GM18907 (cell line): Measurements from ENCODE around the gene STX16.

Experiments used
- ATAC-seq: cut with Tn5 transposase; IDR thresholded peaks from one replicate; pipeline ENCODE4 v1.9.1; 2021; ENCODE audit warnings: mild to moderate bottlenecking, moderate library complexity; ENCODE audit not compliant: unreplicated experiment

Gene STX16

DNA sequence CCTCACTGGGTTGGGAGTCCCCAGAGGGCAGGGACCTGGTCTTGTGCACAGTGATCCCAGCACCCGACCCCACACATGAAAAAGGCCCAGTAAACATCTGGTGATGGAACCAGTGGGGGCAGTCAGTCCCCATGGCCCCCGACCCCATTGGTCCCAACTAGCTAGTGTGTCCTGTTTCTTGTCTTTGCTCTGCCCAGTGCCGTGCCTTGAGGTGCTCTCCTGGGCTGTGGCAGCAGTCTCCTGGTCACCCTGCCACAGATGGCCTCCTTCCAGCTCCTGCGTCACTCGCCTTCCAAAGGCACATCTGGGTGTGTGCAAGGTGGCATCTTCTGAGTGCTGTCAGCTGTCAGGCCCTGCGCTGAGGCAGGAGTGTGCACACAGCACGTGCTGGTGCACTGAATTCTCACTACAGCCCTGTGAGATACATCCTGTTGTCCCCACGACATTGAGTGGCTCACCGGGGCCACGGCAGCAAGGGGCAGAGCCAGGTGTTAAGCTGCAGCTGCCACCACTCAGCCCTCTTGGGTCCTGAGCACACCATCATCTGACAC is 45.4 kb downstream of the STX16 start:
- ATAC-seq, result no peak

DNA sequence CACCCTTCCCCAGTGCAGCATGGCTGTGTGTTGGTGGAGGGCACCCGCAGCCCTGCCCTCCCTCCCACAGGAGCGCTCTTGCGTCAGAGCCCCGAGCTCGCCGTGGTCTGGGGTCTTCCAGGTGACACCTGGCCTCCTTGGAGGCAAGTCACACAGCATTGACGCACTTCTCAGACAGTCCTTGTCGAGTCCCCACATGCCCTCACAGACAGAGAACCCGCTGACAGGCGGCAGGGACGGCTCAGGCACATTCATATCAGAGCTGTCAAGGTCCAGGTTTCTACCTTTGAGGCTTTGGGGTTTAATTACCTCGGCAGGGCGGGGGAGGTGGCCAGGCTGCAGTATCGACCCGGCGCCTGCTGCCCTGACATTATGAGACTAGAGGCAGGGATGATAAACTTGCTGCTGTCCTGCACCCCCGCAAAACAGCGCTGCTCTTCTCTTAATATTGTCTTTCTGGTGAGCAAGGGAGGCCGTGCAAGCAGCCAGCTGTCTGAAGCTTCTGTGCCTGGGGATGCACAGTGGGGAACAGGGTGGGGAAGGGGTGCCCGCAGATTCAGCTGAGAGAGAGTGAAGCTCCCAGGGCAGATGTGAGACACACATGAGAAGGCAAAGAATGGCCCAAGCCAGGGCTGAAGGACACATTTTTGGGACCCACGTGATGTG is 46.3 kb downstream of the STX16 start:
- ATAC-seq, result no peak

DNA sequence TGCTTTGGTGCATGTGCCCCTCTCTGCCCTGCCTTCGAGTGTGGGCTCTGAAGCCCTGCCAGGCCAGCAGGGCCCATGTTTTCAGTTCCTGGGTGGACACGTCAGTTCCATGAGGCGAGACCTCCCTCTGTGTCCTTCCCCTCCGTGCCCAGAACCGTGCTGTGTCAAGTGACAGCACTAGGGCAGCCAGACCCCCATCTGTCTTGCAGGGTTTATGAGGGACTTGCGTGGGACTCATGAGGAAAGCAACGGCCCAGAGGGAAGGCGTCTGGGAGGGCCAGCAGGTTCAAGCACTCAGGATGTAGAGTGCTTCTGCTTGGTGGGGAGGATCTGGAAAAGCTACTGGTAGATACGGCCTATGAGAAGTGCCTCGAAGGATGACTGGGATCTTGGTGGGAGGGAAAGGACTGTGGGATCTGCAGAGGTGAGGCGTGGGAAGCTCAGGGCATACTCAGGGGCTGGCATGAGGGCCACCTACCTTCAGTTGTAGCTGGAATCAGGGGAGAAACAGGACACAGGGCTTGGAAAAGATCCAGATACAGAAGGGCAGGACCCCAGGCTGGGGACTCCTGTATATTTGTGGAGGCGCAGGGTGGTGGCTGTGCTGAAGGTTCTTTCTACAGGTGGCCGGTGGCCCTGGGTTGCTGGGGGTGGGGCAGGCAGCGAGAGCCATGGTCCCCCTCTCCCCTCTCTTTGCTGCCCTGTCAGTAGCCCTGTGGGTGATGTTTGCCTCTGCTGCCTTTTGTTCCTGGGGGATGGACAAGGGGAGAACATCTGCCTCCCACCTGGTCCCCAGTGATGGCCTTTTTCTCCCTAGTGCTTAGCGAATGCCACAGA is 47.0 kb downstream of the STX16 start:
- ATAC-seq, result no peak

DNA sequence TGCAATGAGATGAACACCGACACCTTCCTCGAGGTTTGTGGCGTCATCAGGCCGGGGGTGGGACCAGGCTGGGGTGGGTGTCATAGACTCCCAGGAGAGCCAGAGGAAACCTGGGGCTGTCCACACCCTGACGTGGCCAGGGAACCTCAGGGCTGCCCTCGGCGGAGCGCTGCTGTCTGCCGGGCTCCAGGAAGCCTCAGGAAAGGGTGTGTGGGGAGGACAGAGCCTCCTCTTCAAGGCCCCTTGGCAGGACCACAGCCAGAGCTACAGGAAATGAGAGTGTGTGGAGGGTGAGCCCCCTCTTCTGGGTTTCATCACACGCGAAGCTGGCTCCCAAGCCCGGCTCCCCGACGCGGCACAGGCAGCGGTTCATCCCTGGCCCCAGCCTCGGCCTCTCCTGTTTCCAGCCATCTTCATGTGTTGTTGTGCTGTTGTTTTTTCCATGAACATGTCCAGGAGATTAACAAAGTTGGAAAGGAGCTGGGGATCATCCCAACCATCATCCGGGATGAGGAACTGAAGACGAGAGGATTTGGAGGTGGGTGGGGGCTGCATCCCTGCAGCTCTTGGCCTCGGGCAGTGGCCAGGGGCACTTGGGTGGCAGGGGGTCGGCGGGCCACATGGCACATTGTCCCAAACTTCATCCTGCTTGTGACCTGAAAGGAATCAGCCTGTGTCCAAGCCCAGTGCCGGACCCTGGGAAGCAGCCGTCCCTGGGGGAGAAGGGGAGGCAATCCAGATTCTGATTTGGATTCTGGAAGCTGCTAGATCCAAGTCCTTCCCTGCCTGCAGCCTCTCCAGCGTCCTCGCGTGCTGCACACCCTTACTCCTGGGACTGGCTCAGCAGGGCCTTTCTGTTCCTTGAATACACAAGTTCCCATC is 47.9 kb downstream of the STX16 start:
- no peak for ATAC-seq

- no peak for ATAC-seq
These were observed 48.6 kb downstream of the STX16 start for GRCh38 chr20:58699623-58700107.

GRCh38 chr20:58700121-58700821 is 49.2 kb downstream of the STX16 start:
- ATAC-seq, result no peak

GRCh38 chr20:58700823-58701222 is 49.7 kb downstream of the STX16 start:
- ATAC-seq, result no peak

DNA sequence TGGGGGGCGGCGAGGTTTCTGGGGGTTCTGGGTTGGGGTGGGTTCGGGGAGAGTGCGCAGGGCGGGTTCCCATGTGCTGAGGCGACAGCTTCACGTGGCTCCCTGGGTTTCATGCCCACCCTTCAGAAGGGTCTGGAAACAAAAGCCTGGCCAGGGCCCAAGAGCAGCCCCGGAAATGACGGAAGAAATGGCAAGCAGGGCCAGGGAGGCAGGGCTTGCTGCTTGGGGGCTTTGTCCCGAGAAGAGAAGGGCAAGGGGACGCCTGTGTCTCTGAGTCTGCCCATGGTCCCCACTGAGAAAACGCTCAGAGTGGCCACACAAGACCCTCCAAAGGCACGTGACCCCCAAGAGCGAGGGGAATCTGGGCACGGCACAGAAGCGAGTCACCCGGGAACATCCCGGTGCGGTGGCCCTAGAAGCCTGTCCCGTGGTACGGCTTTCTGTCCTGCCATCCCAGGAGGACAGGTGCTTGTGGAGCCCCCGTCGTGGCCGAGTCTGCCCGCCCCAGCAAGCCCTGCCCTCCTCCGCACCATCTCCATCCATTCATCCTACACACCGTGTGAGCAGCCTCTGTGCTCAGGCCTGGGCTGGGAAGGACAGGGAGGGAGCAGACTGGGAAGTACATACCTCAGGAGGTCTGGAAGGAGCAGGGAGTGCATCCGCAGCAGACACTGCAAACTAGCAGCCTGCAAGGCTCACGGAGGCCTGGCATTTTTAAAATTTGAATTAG is 50.5 kb downstream of the STX16 start:
- no peak for ATAC-seq

DNA sequence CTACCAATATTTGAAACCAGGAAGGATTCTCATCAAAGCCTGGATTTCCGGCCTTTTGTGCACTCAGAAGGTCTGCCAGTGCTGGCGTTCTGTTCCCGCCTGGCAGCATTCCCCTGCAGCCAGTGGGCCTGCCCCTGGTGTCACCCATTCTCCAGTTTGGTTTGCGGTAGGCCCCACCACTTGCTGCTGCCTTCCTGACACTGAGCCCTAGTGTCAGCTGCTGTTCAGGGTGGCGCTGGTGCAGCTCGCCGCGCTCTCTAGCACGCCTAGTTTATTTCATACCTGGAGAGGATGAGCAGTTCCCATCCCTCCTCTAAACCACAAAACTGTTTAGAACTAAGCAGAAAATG is 51.1 kb downstream of the STX16 start:
- ATAC-seq, result no peak

DNA sequence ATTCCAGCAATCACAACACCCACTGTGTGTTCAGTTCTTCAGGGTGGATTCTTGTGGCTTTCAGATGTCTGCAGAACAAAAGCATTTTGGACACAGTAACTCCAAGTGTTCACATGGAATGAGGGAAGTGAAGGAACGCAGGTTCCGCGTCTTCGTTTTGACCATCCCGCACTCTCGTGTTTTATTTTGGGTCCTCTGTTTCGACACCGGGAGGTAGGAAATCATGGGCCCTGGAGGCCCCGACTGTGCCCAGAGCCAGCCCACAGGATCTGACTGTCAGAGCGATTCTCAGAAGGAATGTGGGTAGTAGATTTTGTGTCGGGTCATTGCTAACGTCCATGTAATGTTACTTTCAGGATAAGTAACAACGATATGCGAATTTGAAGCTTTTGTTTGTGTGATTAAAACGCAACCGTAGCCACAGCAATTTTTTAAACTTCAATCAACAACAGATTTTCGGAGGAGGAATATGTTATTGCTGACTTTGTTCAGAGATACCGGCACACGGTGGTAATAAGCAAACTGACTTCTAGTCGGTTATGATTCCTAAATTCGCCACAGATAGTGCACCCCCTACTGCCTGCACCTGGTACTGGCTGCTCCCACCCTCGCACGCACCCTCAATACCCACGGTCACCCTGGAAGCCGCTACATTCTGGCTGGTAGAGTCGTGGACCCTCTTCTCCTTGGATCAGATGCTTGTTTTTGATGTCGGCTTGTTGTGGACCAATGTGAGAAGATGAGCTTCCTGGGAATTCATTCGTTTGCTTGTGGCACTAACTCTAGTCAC is 52.0 kb downstream of the STX16 start:
- no peak for ATAC-seq

GRCh38 chr20:58703765-58704371 is 52.8 kb downstream of the STX16 start:
- ATAC-seq, result no peak

- no peak for ATAC-seq
These were observed 54.3 kb downstream of the STX16 start for GRCh38 chr20:58705208-58705926.

DNA sequence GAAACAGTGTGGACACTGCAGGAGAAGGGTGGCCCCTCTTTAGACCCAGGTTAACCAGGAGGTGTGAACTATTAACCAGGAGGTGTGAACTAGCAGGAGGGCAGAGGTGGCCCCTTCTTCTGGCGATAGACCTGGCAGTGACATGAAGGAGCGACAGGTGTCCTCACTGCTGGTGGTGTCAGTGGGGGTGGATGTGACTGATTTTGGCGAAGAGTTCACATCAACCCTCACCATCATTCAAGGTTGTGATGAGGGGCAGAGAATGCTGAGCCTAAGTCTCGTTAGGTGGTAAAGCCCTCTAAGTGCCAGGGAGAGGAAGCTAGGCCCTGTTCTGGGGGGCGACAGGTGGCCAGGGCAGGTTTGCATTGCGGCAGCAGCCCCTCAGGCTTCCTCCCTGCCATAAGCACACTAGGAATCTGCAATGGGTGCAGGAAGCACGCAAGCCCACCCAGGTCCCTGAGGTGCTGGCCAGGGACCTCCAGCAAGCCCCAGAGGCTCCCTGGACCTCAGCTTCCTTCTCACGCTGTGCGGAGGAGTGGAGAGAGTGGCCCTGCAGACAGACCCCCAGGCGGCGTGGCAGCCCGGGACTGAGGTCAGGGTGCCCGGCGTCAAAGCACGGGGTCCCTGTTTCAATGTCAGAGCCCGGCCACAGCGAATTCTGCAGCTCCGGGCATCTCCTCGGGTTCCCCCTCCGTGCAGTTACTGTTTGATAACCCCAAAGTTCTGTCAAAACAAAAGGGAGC is 55.2 kb downstream of the STX16 start:
- no peak for ATAC-seq

GRCh38 chr20:58706975-58707681 is 56.0 kb downstream of the STX16 start:
- ATAC-seq, result no peak

DNA sequence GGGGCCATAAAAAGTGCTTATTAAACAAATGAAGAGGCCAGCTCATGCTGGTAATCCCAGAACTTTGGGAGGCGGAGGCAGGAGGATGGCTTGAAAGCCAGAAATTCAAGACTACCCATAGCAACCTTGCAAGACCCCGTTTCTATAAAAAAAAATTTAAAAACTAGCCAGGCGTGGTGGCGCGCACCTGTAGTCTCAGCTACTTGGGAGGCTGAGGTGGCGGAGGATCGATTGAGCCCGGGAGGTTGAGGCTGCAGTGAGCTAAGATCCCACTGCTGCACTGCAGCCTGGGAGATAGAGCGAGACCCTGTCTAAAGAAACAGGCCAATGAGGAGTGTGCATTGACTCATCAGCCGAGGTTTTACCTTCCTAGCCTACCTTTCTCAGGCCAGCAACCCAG is 56.7 kb downstream of the STX16 start:
- ATAC-seq, result no peak

DNA sequence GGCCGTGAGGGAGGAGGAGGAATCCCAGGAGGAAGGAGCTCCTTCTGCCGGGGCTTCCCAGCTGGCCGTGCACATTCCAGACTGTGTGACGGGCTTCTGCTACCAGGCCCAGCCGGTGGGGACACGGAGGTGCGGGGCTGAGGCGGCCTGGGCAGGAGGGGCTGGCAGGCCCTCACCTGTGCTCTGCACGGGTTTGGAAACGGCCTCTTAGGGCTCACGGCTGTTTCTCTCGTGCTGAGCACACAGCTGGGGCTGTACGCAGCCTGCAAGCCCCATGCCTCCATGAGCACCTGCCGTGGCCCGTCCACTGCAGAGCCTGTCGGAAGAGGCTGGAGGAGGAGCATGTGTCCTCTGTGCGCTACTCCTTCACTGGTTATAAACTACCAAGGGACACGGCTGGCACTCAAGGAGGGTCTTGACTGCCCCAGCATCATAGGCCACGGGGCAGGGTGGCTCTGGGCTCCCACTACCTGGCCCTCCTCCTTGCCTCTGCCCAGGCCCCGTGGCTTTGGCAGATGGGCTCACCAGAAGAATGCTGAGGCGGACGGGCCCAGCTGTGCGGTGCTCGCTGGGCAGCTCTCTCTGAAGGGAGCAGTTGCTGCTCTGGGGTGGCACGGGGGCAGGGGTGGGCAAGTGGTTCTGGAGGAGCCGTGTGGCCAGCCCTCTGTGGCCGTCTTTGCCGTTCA is 57.3 kb downstream of the STX16 start:
- no peak for ATAC-seq
